Measurements from ENCODE around the gene TMEM233. TPM values are rescaled to one million over a fixed set of nuclear protein-coding genes. Genes with fewer than 3 reads are reported as not detected.

Gene TMEM233
- total and polyA plus RNA-seq, 2 of the 8 experiments (the other 6 are each of a cell fraction or from before 2014, with no cell fraction given) = 0.09 TPM

DNA sequence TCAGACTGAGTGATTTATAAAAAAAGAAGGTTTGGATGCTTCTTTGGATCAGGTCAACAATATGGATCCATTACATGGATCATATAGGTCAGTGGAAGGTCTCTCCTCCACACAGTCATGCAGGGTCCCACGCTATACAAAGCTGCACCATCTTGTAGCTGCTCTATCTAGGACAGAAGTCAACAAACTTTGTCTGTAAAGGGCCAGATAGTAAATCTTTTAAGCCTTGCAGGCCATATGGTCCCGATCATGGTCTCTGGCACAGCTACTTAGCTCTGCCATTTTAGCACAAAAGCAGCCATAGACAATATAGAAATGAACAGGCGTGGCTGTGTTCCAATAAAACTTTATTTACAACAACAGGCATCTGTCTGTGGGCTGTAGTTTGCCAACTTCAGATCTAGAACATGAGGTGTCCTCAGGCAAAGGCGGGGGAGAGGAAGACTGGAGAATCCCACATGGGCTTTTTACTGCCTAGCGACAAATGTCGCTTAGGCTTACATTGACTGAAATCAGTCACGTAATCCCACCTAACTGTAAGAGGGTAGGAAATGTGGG lies 36.7 kb downstream of the TMEM233 start:
- no peaks in the 10 kb centered on the region for H3K79me1 ChIP-seq (ENCODE audit: low read depth, low read length)
- ChIA-PET POLR2A (ENCODE audit: partially characterized antibody) (no interaction called here), CTCF (ENCODE audit: partially characterized antibody) (interaction anchor here (0.9 to 2.3 kb wide), 2 partner anchors 13 to 186 kb away, joined by 4 to 16 read pairs; no protein-coding TSS in a partner anchor)
- H3K56ac ChIP-seq (replicated peaks; ENCODE audit: insufficient read length, low read depth, low read length) = no peak overlapping the region
- no peak overlapping the region for H3K23ac ChIP-seq (ENCODE audit: insufficient read length)
- no peaks in the 10 kb centered on the region for H3K27me3 ChIP-seq (replicated peaks in 1 of 4; ENCODE audit: control insufficient read depth in 3 of 4, extremely low read depth in 1 of 4, insufficient read depth in 3 of 4, low read length in 3 of 4)
- H3K79me2 ChIP-seq (ENCODE audit: control insufficient read depth in 1 of 2, insufficient read depth in 2 of 2, low read length in 2 of 2) = no peaks in the 10 kb centered on the region
- no peak overlapping the region for H4K8ac ChIP-seq (ENCODE audit: extremely low read depth, insufficient read depth, low read length)
- no peak overlapping the region for H2BK5ac ChIP-seq (ENCODE audit: low read depth, low read length)
- no peak overlapping the region for H3K18ac ChIP-seq (ENCODE audit: extremely low read depth, low read length)
- no peak overlapping the region for H3K4ac ChIP-seq (replicated peaks; ENCODE audit: insufficient read length, low read depth, low read length)
- no peak overlapping the region for H3K14ac ChIP-seq (ENCODE audit: insufficient read length)
- no peak overlapping the region for H2BK20ac ChIP-seq (ENCODE audit: low read length)
- no peak overlapping the region for H3K27ac ChIP-seq (ENCODE audit: low read depth, low read length)
- WGBS, 2 experiments (ENCODE audit: extremely low coverage in 1 of 2, insufficient coverage in 1 of 2, insufficient read length in 1 of 2, insufficient replicate concordance in 2 of 2, low coverage in 1 of 2, low lambda C conversion rate in 2 of 2, missing lambda C conversion rate in 1 of 2) = 88% methylated on average over 7 of the region's 7 CpGs; no CpG with 5 or more reads in 1 of the 2 experiments
- H2BK15ac ChIP-seq (ENCODE audit: low read length) = no peak overlapping the region
- no peak overlapping the region for H2AFZ ChIP-seq (ENCODE audit: low read length)
- H3K4me1 ChIP-seq (replicated peaks in 1 of 4; ENCODE audit: control insufficient read depth in 3 of 4, insufficient read depth in 4 of 4, low read length in 3 of 4) = no peaks in the 10 kb centered on the region
- no peak overlapping the region for H4K5ac ChIP-seq (ENCODE audit: insufficient read length, low read depth, low read length)
- no peak overlapping the region for H3K4me2 ChIP-seq (ENCODE audit: insufficient read depth in 1 of 2, low read depth in 2 of 2, low read length in 2 of 2)
- H3K4me3 ChIP-seq (ENCODE audit: extremely low read depth in 1 of 4, insufficient read depth in 2 of 4, low read depth in 3 of 4, low read length in 4 of 4) = no peak overlapping the region
- H4K20me1 ChIP-seq (replicated peaks in 1 of 2; ENCODE audit: control insufficient read depth in 1 of 2, insufficient read depth in 2 of 2, low read length in 2 of 2) = no peaks in the 10 kb centered on the region
- DNase-seq (ENCODE audit: low read depth in 1 of 2, low spot score in 2 of 2) = no peak
- no peaks in the 10 kb centered on the region for H3K23me2 ChIP-seq (ENCODE audit: low read depth, low read length)
- H3K9ac ChIP-seq (replicated peaks in 1 of 4; ENCODE audit: extremely low read depth in 1 of 4, low read depth in 3 of 4, low read length in 3 of 4) = no peak overlapping the region
- H2BK12ac ChIP-seq (ENCODE audit: low read depth, low read length) = no peak overlapping the region
- FAIRE-seq = no peak
- no peak overlapping the region for H4K91ac ChIP-seq (replicated peaks; ENCODE audit: insufficient read length, low read length)
- no peaks in the 10 kb centered on the region for H3K9me3 ChIP-seq (ENCODE audit: insufficient read depth in 2 of 2, low read depth in 1 of 2, low read length in 1 of 2)
- no peak overlapping the region for H2BK120ac ChIP-seq (replicated peaks; ENCODE audit: low read depth, low read length)
- H3K36me3 ChIP-seq (ENCODE audit: control insufficient read depth in 2 of 4, insufficient read depth in 4 of 4, low read length in 3 of 4) = no peaks in the 10 kb centered on the region
- no peak overlapping the region for H2AK5ac ChIP-seq (ENCODE audit: low read depth, low read length)
- TF ChIP-seq MAFK (IDR thresholded peaks at IDR 0.05; ENCODE audit: low read depth, low read length) (no peak), YY1 (IDR thresholded peaks at IDR 0.05; ENCODE audit: low read depth, low read length) (no peak), PHF8 (conservative IDR thresholded peaks at IDR 0.05; ENCODE audit: low read depth, low read length) (no peak), SRF (IDR thresholded peaks at IDR 0.05; ENCODE audit: low read depth, low read length) (no peak), CBX5 (IDR thresholded peaks at IDR 0.05; ENCODE audit: low read depth, low read length) (no peak), NANOG (IDR thresholded peaks at IDR 0.05; ENCODE audit: insufficient read depth, low read depth, low read length, poor library complexity, severe bottlenecking) (no peak), ASH2L (IDR thresholded peaks at IDR 0.05; ENCODE audit: low read length) (no peak), RNF2 (IDR thresholded peaks at IDR 0.05; ENCODE audit: borderline replicate concordance, low read depth, low read length, missing control alignments, poor library complexity, severe bottlenecking) (no peak)
- TF ChIP-seq, protein P1, sequence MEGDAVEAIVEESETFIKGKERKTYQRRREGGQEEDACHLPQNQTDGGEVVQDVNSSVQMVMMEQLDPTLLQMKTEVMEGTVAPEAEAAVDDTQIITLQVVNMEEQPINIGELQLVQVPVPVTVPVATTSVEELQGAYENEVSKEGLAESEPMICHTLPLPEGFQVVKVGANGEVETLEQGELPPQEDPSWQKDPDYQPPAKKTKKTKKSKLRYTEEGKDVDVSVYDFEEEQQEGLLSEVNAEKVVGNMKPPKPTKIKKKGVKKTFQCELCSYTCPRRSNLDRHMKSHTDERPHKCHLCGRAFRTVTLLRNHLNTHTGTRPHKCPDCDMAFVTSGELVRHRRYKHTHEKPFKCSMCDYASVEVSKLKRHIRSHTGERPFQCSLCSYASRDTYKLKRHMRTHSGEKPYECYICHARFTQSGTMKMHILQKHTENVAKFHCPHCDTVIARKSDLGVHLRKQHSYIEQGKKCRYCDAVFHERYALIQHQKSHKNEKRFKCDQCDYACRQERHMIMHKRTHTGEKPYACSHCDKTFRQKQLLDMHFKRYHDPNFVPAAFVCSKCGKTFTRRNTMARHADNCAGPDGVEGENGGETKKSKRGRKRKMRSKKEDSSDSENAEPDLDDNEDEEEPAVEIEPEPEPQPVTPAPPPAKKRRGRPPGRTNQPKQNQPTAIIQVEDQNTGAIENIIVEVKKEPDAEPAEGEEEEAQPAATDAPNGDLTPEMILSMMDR (IDR thresholded peaks at IDR 0.05; ENCODE audit: control extremely low read depth in 1 of 3, insufficient read depth in 1 of 3, low read depth in 1 of 3, low read length in 3 of 3) = no peak
- TF ChIP-seq, protein P2, sequence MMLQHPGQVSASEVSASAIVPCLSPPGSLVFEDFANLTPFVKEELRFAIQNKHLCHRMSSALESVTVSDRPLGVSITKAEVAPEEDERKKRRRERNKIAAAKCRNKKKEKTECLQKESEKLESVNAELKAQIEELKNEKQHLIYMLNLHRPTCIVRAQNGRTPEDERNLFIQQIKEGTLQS (IDR thresholded peaks at IDR 0.05; ENCODE audit: insufficient read depth, low read depth, low read length) = no peak
